Measurements from ENCODE around the gene WFIKKN1.
A peak's percentile ranks its signal among the peaks of the same experiment; 100 is the strongest.

The WFIKKN1 gene

DNA sequence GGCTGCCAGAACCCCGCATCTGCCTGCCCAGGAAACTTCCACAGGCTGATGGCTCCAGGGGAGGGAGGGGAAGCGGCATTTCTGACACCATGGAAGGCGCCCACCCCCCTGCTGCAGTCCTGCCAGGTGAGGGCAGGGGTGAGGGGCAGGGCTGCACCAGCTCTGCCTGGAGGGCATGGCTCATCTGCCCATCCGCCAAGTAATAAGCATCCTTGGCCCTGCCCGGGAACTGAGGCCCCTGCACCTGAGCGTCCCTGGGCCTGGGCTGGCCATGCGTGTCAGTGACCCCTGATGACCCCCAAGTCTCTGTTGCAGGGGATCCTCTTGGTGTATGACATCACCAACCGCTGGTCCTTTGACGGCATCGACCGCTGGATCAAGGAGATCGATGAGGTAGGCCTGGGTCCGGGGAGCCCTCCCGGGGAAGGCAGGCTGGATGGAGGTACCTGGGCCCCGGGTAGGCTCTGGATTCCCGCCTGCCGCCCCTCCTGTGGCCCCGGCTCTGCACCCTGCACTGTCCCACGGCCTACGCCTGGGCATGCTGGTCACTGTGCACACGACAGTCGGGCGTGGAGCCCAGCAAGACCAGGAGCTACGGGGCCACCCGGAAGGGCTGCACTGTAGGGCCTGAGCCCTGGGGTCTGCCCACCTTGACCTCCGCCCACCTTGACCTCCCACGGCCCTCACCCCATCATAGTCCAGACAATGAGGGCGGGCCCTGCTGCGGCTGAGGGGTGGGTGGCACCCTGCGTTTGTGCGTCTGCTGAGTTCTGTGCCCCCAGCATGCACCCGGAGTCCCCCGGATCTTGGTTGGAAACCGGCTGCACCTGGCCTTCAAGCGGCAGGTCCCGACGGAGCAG is 5.4 kb upstream of the WFIKKN1 start:
- no peak for DNase-seq

DNA sequence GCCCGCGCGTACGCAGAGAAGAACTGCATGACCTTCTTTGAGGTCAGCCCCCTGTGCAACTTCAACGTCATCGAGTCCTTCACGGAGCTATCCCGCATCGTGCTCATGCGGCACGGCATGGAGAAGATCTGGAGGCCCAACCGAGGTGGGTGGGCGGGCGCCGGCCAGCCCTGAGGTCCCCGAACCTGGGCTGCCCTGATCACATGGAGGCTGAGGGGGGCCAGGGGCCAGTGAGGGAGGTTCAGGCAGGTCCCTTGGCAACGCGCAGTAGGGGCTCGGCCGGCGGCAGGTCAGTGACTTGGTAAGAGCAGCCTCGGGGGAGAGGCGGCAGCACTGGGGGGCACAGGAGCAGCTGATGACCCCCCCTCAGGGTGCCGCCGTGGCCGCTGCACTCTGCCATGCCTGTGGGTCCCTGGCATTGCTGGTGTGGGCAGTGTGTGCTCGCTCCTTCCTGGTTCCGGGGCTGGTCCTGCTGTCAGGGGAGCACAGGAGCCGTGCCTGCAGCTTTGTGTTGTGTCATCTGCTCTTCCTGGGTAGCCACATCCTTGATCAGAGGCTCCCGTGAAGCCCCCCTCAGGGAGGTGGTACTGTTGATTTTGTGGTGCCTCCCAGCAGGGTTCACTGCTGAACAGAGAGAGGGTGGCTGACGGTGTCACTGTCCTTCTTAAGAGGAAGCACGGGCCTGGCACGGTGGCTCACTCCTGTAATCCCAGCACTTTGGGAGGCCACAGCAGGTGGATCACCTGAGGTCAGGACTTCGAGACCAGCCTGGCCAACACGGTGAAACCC is 4.6 kb upstream of the WFIKKN1 start:
- DNase-seq: no peak

DNA sequence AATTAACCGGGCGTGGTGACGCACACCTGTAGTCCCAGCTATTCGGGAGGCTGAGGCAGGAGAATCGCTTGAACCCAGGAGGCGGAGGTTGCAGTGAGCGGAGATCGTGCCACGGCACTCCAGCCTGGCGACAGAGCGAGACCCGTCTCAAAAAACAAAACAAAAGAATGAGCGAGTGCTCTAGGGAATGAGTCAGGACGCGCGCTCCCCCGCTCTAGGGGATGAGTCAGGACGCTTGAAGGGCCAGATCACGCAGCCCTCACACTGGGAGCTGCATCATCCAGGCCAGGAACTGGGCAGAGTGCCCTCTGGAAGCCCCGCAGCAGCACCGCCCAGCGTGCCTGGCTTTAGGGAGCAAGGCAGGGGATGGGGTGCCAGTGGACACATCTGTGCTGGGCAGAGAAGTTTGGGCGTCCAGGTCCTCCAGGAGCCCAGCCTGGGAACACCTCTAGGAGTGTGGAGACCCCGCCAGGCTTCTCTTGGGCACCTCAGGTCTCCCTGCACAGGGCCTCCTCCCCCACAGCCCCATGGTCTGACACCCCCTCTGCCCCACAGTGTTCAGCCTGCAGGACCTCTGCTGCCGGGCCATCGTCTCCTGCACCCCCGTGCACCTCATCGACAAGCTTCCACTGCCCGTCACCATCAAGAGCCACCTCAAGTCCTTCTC is 3.9 kb upstream of the WFIKKN1 start:
- DNase-seq: no peak

DNA sequence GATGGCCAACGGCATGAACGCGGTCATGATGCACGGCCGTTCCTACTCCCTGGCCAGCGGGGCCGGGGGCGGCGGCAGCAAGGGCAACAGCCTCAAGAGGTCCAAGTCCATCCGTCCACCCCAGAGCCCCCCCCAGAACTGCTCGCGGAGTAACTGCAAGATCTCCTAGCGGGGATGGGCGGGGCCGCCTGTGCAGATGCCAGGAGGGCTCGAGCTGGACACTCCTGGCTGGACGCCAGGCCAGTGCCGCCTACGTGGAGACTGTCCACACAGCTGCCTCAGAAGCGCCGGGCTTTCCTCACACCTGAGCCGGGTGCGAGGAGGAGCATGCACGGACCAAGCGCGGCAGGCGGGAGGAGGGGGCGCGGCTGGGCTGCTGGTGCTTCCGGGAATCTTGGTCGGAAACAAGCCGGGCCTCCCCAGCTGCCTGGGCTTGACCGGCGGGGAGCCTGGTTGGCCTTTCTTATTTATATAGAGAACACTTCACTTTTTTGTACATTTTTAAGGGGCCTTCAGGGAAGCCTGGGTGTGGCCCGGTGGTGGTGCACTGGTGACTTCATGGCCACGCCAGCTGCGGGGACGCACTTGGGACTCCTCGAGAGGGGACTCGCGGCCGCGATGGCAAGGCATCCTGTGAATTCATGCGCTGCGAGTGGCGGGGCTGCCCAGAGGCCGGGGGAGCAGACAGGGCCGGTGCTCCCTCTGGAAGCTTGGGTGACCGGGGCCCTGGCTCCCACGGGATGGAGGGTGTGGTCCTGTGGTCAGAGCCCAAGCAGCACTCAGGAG is 3.1 kb upstream of the WFIKKN1 start:
- DNase-seq: no peak

DNA sequence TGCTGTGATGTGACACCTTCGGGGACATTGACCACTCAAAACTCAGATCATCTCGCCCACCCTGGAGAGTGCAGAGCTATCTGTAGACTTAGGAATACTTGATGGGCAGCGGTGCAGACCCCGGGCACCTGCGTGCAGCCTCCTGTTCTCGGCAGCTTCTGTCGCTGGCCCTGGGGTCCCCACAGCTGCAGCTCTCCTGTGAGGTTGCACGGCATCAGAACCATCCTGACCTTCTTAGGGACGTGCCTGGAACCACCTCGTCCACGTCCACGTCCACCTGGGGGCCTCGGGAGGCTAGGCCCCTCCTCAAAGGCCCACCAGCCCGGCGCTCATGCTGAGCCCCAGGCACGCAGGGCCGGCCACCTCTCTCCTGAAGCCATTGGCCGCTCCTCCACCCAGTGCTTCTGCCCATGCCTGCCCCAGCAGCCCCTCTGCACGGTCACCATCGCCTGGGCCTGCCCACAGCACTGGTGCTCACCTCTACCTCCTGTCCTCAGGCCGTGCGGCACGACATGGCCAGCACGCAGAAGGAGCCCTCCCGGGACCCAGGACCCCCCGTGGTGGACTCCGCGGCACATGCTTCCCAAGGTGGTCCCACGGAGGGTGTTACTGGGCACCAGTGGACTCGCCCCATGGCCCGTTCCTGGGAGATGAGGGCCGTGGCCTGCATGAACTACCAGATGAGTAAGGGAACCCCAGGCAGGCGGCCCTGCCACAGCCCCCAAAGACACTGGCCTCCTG is 2.3 kb upstream of the WFIKKN1 start:
- DNase-seq: no peak

DNA sequence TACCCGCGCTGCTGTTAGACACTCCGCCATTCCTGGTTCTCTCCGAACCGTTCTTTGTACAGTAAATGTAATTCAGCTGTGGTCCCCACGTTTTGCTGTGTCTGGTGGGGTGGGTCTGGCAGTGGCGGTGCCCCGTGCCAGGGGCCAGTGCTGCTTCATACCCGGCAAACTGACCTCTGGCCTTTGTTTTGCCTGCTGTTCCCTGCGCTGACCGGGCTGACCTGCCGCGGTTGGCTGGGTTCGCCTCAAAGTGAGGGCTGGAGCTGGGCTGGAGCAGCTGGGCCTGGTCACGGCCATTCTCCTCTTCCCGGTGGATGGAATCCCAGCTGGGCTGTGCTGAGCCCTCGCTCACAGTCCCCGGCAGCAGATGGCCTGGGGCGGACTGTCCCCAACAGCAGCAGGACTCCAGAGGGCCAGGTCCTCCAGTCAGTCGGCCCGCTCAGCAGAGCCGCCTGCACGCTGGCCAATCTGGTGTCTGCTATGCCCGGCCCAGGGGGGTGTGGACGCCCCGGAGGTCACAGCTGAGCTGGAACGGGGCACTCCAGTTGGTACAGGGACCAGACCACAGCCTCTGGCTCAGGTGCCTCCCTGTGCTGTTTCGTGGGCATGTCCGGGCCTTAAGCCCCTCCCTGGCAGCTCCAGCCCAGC is 1.5 kb upstream of the WFIKKN1 start:
- DNase-seq: no peak

DNA sequence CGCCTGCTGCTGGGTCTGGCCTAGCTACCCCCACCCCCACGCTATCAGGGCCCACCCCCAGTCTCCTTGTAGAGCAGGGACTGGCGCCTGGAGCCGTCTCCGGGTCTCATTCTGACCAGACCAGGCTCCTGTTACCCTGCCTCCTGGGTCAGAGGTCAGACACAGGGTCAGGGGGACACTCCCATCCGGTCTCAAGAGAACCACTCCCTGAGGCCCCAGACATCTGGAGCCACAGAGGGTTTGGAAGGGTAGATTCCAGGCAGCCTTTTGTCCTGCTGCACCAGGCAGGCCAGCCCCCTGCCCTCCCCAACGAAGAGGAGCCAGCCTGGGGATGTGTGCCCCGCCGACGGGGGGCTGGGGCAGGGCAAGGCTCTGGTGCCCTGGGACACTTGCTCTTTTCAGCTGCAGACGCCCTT is 944 bp upstream of the WFIKKN1 start:
- no peak for DNase-seq

DNA sequence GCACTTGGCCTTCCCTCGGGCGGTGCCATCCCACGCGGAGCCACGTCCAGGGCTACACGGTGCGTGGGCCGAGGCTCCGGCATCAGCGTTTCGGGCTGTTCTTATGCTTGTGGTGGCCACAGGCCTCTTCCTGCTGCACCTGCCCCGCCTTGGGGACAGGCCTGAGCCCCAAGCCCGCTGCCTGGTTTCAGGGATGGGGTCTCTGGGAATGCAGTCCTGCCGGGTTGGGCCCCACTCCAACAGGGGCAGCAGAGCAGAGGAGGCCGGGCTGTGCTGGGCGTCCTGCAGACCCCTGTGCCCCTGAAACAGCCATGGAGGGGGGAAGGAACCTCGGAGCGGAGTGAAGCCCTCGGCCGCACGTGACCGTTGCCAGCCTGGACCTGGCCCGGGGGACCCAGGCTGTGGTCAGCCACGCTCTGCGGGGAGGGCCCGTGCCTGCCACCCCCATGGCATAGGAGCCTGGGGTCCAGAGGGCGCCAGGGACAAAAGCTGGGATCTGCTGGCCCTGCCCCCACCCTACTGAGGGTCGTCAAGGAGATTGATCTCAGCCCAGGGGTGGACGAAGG is 453 bp upstream of the WFIKKN1 start:
- no peak for DNase-seq

DNA sequence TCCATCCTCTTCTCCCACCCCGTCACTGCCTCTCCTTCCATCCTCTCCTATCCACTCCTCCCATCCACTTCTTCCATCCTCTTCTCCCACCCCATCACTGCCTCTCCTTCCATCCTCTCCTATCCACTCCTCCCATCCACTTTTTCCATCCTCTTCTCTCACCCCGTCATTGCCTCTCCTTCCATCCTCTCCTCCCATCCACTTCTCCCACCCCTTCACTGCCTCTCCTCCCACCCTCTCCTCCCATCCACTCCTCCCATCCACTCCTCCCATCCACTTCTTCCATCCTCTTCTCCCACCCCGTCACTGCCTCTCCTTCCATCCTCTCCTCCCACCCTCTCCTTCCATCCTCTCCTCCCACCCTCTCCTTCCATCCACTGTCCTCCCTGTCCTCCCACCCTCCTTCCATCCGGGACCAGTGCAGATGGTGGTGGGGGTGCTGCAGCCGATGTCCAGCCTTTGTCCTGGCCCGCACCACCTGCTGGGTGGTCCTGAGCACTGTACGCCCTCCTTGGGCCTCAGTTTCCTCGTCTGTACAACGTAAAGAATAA is 1.1 kb downstream of the WFIKKN1 start:
- no peak for DNase-seq

DNA sequence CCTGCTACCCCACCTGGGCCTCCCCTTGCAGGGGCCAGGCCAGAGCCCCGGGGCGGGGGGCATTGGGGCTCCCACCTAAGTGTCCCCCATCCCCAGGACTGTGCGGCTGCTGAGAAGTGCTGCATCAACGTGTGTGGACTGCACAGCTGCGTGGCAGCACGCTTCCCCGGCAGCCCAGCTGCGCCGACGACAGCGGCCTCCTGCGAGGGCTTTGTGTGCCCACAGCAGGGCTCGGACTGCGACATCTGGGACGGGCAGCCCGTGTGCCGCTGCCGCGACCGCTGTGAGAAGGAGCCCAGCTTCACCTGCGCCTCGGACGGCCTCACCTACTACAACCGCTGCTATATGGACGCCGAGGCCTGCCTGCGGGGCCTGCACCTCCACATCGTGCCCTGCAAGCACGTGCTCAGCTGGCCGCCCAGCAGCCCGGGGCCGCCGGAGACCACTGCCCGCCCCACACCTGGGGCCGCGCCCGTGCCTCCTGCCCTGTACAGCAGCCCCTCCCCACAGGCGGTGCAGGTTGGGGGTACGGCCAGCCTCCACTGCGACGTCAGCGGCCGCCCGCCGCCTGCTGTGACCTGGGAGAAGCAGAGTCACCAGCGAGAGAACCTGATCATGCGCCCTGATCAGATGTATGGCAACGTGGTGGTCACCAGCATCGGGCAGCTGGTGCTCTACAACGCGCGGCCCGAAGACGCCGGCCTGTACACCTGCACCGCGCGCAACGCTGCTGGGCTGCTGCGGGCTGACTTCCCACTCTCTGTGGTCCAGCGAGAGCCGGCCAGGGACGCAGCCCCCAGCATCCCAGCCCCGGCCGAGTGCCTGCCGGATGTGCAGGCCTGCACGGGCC is 1.9 kb downstream of the WFIKKN1 start:
- no peak for DNase-seq

DNA sequence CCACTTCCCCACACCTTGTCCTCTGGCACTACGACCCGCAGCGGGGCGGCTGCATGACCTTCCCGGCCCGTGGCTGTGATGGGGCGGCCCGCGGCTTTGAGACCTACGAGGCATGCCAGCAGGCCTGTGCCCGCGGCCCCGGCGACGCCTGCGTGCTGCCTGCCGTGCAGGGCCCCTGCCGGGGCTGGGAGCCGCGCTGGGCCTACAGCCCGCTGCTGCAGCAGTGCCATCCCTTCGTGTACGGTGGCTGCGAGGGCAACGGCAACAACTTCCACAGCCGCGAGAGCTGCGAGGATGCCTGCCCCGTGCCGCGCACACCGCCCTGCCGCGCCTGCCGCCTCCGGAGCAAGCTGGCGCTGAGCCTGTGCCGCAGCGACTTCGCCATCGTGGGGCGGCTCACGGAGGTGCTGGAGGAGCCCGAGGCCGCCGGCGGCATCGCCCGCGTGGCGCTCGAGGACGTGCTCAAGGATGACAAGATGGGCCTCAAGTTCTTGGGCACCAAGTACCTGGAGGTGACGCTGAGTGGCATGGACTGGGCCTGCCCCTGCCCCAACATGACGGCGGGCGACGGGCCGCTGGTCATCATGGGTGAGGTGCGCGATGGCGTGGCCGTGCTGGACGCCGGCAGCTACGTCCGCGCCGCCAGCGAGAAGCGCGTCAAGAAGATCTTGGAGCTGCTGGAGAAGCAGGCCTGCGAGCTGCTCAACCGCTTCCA is 2.7 kb downstream of the WFIKKN1 start:
- DNase-seq: no peak

DNA sequence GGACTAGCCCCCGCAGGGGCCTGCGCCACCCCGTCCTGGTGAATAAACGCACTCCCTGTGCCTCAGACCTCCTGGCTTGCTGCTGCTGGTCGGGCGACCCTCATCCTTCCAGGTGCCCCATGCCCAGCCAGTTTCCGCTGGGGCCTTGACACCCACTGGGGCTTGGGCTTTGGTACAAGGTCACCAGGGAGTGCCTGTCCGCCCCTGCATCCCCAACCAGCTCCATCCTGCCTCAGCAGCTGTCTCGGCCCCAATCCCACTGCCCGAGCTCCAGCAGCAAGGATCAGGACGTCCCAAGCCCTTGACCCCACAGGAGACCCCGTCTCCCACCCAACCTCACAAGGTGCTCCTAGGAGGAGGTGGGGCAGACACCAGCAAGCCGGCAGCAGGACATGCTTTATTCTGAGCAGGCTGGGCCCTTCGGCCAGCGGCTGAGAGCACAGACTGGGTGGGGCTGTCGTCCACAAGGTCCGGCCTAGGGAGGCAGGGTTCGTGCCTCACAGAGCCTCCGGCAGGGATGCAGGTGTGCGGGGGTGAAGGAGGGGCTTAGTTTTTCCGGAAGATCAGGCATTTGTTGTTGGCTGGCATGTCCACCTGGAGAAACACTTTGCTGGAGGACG is 3.4 kb downstream of the WFIKKN1 start:
- no peak for DNase-seq

DNA sequence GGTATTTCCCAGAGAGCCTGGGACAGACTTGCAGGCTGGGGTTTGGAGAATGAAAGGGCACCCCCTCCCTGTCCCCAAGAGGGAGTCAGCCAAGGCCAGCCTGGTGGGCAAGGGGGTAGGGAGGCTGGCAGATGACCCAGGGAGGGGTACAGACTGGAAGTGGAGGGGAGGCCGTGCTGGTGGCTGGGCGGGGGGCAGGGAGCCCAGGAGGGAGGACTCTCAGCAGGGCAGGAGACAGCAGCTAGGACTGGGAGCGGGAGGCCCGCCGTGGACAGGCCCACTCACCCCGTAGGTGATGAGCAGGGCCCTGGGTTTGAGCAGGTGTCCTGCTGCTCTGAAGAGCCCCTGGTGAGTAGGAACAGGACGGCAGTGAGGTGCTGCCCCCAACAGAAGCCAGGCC is 4.2 kb downstream of the WFIKKN1 start:
- DNase-seq: no peak

DNA sequence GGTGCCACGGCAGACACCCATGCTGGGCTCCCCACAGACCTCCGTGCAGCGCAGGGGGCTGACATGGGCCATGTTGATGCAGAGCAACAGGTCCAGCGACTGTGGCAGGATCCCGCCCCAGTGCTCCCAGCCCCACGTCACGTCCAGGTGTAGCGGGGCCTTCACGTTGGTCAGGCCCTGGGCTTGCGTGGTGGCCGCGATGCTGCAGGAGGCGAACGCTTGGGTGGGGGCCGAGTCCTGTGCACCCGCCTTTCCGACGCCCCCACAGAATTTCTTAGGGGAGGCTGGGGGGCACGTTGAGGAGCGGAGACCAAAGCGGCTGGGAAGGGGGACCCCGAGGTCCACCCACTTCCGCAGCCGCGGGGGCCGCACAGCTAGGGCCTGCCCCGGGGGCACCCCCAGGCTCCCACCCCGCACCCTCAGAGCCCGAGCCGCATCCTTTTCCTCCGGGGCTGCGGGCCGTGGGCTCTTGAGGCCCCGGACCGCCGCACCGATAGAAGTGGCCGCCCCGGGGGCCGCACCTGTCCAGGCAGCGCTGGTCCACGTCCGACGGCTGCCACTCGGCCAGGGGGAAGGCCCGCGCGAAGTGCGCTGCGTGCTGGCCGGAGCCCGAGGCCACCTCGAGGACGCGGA is 4.9 kb downstream of the WFIKKN1 start:
- no peak for DNase-seq

DNA sequence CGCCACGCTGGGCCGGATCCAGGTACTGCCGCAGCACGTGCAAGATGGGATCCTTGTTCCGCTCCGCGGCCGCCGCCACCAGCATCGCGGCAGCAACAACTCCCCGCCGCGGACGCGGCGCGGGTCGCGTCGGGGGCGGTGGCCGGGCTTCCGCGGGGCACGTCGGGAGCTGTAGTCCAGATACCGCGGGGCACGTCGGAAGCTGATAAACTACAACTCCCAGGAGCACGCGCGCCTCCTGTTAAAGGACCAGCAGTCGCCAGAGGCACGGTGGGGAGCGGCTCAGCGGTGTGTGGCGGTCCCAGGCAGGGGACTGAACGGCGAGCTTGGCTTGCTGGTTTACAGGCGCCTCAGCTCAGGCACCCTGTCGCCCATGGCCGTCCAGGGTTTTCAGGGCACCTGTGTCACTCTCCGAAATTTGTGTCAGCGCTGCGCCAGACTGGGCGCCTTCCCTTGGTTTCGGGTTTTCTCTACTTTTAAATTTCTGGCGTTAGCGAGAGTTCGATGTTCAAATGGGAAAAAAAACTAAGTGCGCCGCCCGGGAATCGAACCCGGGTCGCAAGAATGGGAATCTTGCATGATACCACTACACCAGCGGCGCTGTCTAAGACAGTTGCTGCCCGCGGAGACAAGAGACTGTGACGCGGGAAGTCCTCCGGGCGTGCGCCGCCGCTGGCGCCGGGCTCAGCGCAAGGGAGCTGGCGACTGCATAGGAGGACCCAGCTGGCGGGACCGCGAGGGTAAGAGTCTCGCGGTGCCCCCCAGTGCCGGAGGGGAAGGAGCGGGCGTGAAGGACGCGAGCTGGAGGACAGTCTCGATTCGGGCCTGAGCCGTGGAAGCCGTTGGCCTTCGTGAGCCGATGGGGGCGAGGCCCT is 5.7 kb downstream of the WFIKKN1 start, which contains the start of gene METTL26:
TSS of gene METTL26 (minus strand) at position 100 of the 875 bp plus-strand sequence. CDS start at position 85, 15 bp downstream.
- peak; percentile 94 to 95 for DNase-seq

DNA sequence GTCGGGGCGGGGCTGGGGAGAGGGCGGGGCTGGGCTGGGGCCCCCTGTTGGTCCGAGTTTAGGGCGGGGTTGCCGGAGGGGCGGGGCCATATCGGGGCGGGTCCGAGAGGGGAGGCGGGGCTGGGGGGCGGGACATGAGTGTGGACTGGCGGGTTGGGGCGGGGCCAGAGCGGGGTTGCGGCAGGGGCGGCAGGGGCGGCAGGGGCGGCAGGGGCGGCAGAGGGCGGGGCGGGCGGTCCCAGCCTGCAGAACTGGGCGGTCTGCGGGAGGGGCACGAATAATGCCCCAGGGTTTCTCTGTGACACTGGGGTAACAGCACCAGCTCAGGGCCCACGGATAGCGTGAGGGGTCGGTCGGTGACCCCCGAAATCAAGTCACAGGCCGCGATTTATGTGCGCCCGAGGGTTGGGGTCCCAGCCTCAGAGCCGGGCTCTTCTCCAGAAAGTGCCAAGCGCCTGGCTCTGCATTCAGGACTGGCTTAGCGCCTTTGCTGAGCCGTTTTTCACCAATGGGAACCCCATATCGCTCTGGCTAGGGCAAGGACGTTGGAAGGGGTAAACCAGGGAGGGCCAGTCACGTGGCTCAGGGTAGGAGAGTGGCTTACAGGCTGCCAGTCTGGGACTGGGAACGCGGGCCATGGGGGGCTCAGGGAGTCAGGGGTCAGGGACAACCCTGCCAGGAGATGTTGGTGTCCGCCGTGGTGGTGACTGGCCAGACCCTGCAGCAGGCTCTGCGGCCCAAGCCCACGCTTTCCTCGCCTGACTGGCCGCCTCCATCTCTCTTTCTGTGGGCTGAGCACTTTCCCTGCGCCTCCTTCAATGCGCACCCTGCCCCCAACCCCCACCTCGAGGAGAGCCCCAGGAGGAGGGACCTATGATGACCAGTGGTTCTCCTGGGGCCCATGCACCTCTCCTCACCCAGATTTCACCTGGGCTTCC is 6.6 kb downstream of the WFIKKN1 start:
- DNase-seq: peak; percentile 86 to 90
